HFFc6 (cell line): ENCODE results near the gene SIL1. TPM values are rescaled to one million over a fixed set of nuclear protein-coding genes. Genes with fewer than 3 reads are reported as not detected.

Experiments
- DNase-seq: peaks from one replicate; pipeline ENCODE4 v3.0.0-alpha.2; 2018
- H3K27ac Mint-ChIP-seq: 2 replicates; pipeline ENCODE4 v1.8.0; 2020; ENCODE audit warnings: mild to moderate bottlenecking, mixed read lengths
- H3K27me3 Mint-ChIP-seq: 2 replicates; pipeline ENCODE4 v1.8.0; 2021; ENCODE audit warnings: mild to moderate bottlenecking, moderate library complexity, mixed read lengths; ENCODE audit not compliant: insufficient read depth
- H3K36me3 Mint-ChIP-seq: 2 replicates; pipeline ENCODE4 v1.8.0; 2021; ENCODE audit warnings: low read depth, mixed read lengths
- H3K4me1 Mint-ChIP-seq: 2 replicates; pipeline ENCODE4 v1.8.0; 2020; ENCODE audit warnings: low read depth, mixed read lengths
- H3K4me3 Mint-ChIP-seq: 2 replicates; pipeline ENCODE4 v1.8.0; 2020; ENCODE audit warnings: mild to moderate bottlenecking, moderate library complexity, mixed read lengths
- H3K9me3 Mint-ChIP-seq: 2 replicates; pipeline ENCODE4 v1.8.0; 2020; ENCODE audit warnings: mild to moderate bottlenecking, mixed read lengths
- total RNA-seq, 6 experiments: library from RNA; stranded (reverse); fragmentation: NEBNext Ultra II Directional; extraction: Animal tissue kit (Norgen Biotek cat#: 25700); gene quantifications; 2 replicates in 1 of 6; 3 replicates in 5 of 6; pipeline ENCODE4 v1.2.3, GENCODE V29; 2021
- TF ChIP-seq, protein P1 (sequence below): fragments of 200-600 bp; sonication (generic); IDR thresholded peaks from 2 replicates; pipeline ENCODE4 v1.5.0; 2021; ENCODE audit warnings: antibody characterized with exemption, mild to moderate bottlenecking

The SIL1 gene
- total RNA-seq, 6 experiments from 2014 or later, result 64.7 to 84.7 (median 78.7) TPM

DNA sequence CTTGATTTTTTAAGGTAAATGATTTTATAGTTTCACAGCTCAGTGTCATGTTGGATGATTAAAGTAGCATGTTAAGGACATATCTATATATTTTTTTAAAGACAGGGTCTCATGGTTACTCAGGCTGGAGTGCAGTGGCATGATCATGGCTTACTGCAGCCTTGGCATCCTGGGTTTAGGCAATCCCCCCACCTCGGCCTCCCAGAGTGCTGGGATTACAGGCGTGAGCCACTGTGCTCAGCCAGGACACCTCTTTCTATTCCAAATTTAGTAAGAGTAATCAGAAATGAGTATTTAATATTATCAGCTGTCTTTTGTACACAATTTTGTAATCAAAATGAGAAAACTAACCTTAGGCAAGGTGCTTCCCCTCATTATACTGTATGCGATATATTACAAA lies 284.4 kb downstream of the SIL1 start:
- H3K9me3 Mint-ChIP-seq, result no peaks in the 10 kb centered on the region
- H3K27me3 Mint-ChIP-seq, result no peaks in the 10 kb centered on the region; the same call in 1 of the 2 replicates
- peaks cover 31% of the 10 kb centered on the region for H3K4me1 Mint-ChIP-seq
- no peak for DNase-seq
- H3K36me3 Mint-ChIP-seq, result peaks cover 31% of the 10 kb centered on the region
- TF ChIP-seq, protein P1, sequence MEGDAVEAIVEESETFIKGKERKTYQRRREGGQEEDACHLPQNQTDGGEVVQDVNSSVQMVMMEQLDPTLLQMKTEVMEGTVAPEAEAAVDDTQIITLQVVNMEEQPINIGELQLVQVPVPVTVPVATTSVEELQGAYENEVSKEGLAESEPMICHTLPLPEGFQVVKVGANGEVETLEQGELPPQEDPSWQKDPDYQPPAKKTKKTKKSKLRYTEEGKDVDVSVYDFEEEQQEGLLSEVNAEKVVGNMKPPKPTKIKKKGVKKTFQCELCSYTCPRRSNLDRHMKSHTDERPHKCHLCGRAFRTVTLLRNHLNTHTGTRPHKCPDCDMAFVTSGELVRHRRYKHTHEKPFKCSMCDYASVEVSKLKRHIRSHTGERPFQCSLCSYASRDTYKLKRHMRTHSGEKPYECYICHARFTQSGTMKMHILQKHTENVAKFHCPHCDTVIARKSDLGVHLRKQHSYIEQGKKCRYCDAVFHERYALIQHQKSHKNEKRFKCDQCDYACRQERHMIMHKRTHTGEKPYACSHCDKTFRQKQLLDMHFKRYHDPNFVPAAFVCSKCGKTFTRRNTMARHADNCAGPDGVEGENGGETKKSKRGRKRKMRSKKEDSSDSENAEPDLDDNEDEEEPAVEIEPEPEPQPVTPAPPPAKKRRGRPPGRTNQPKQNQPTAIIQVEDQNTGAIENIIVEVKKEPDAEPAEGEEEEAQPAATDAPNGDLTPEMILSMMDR, result no peak
- H3K4me3 Mint-ChIP-seq, result no peak overlapping the region
- H3K27ac Mint-ChIP-seq, result no peak overlapping the region

GRCh38 chr5:138912093-138912492 lies 286.1 kb downstream of the SIL1 start:
- Mint-ChIP-seq H3K4me3 (peak overlapping the region; percentile 9; the same call in 1 of the 2 replicates), H3K9me3 (no peaks in the 10 kb centered on the region), H3K27me3 (no peaks in the 10 kb centered on the region; the same call in 1 of the 2 replicates), H3K36me3 (peaks cover 42% of the 10 kb centered on the region), H3K27ac (peak overlapping the region; percentile 52), H3K4me1 (peaks cover 31% of the 10 kb centered on the region)
- TF ChIP-seq, protein P1, result no peak
- no peak for DNase-seq

DNA sequence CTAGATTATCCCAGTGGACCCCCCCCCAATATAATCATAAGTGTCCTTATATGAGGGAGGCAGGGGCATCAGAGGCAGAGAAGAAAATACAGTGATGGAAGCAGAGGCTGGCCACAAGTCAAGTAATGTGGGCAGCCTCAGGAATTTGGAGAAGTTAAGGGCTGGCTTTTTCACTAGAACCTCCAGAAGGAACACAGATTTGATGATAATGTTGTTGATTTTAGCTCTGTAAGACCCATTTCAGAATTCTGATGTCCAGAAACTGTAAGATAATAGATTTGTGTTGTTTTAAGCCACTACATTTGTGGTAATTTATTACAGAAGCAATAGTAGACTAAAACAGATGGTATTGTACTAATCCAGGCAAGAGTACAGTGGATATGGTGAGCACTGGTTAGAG lies 286.7 kb downstream of the SIL1 start:
- no peaks in the 10 kb centered on the region for H3K9me3 Mint-ChIP-seq
- H3K27me3 Mint-ChIP-seq, result no peaks in the 10 kb centered on the region; the same call in 1 of the 2 replicates
- H3K4me3 Mint-ChIP-seq, result peak overlapping the region; percentile 9; the same call in 1 of the 2 replicates
- H3K36me3 Mint-ChIP-seq, result peaks cover 48% of the 10 kb centered on the region
- H3K27ac Mint-ChIP-seq, result peak overlapping the region; percentile 52
- peak; percentile 60 for DNase-seq
- TF ChIP-seq, protein P1, result no peak
- peaks cover 36% of the 10 kb centered on the region for H3K4me1 Mint-ChIP-seq

GRCh38 chr5:138910546-138911185 lies 287.5 kb downstream of the SIL1 start:
- Mint-ChIP-seq H3K4me1 (peaks cover 44% of the 10 kb centered on the region), H3K27ac (peak overlapping the region; percentile 41; the same call in 1 of the 2 replicates), H3K9me3 (no peaks in the 10 kb centered on the region), H3K4me3 (no peak overlapping the region), H3K36me3 (peaks cover 54% of the 10 kb centered on the region), H3K27me3 (no peaks in the 10 kb centered on the region; the same call in 1 of the 2 replicates)
- TF ChIP-seq, protein P1, result no peak
- DNase-seq, result no peak

- H3K27me3 Mint-ChIP-seq, result no peaks in the 10 kb centered on the region; the same call in 1 of the 2 replicates
- peaks cover 50% of the 10 kb centered on the region for H3K36me3 Mint-ChIP-seq
- peaks cover 50% of the 10 kb centered on the region for H3K4me1 Mint-ChIP-seq
- TF ChIP-seq, protein P1, result no peak
- H3K9me3 Mint-ChIP-seq, result no peaks in the 10 kb centered on the region
- H3K4me3 Mint-ChIP-seq, result no peak overlapping the region
- DNase-seq, result no peak
- H3K27ac Mint-ChIP-seq, result no peak overlapping the region
Observed at GRCh38 chr5:138909734-138910133, 288.4 kb downstream of the SIL1 start.
